ENCODE measurements around the gene MYBPC2. TPM values are rescaled to one million over a fixed set of nuclear protein-coding genes. Genes with fewer than 3 reads are reported as not detected.

MYBPC2 gene
- not detected for total RNA-seq

- Histone ChIP-seq H3K9me3 (no peaks in the 10 kb centered on the region), H3K4me1 (peaks cover 11% of the 10 kb centered on the region), H3K27ac (peak within 1 kb of the TSS; percentile 27), H3K27me3 (no peaks in the 10 kb centered on the region), H3K4me3 (peak within 1 kb of the TSS; percentile 46 to 47), H3K36me3 (no peaks in the 10 kb centered on the region)
- no peak for DNase-seq (ENCODE audit: extremely low spot score in 2 of 2)
- no peak for TF ChIP-seq CTCF (IDR thresholded peaks at IDR 0.05)
- no peak for TF ChIP-seq POLR2A (IDR thresholded peaks at IDR 0.05)
- no peak for TF ChIP-seq POLR2AphosphoS5 (IDR thresholded peaks at IDR 0.05; ENCODE audit: insufficient read depth in 1 of 2, low read depth in 1 of 2)
- intact Hi-C loops (cut with DNase I): no loop called here
Observed at GRCh38 chr19:50432221-50433028, at the start of gene MYBPC2. TSS of gene MYBPC2 (plus strand) at chr19:50432892. CDS start at chr19:50432954, 62 bp downstream.

- H3K4me3 ChIP-seq: peak overlapping the region; percentile 54 to 72
- peaks cover 0 to 38% of the 10 kb centered on the region in 2 donors for H3K36me3 ChIP-seq
- H3K27me3 ChIP-seq: no peaks in the 10 kb centered on the region
- no peaks in the 10 kb centered on the region for H3K9me3 ChIP-seq
- TF ChIP-seq POLR2AphosphoS5 (IDR thresholded peaks at IDR 0.05; ENCODE audit: insufficient read depth in 1 of 2, low read depth in 1 of 2) (no peak), CTCF (IDR thresholded peaks at IDR 0.05) (no peak), POLR2A (IDR thresholded peaks at IDR 0.05) (no peak)
- peaks cover 19% of the 10 kb centered on the region for H3K4me1 ChIP-seq
- peak overlapping the region; percentile 75 for H3K27ac ChIP-seq
- intact Hi-C loops (cut with DNase I): no loop called here
- no peak for DNase-seq (ENCODE audit: extremely low spot score in 2 of 2)
Observed at GRCh38 chr19:50383001-50383851, 49.5 kb upstream of the MYBPC2 start.

- intact Hi-C loops (cut with DNase I): no loop called here
- H3K27ac ChIP-seq: peak within 1 kb of the TSS; percentile 75
- peaks cover 19% of the 10 kb centered on the region for H3K4me1 ChIP-seq
- no peaks in the 10 kb centered on the region for H3K27me3 ChIP-seq
- H3K36me3 ChIP-seq: peaks cover 0 to 30% of the 10 kb centered on the region in 2 donors
- TF ChIP-seq CTCF (IDR thresholded peaks at IDR 0.05): no peak
- TF ChIP-seq POLR2AphosphoS5 (IDR thresholded peaks at IDR 0.05; ENCODE audit: insufficient read depth in 1 of 2, low read depth in 1 of 2): peak; percentile 78 to 87
- peak in 1 of 2 donors; percentile 95 for DNase-seq (ENCODE audit: extremely low spot score in 2 of 2)
- H3K9me3 ChIP-seq: no peaks in the 10 kb centered on the region
- H3K4me3 ChIP-seq: peak within 1 kb of the TSS; percentile 54 to 72
Observed at GRCh38 chr19:50383852-50384684, 48.6 kb upstream of the MYBPC2 start, which contains the start of gene POLD1. TSS of gene POLD1 (plus strand) at chr19:50384347. CDS start at chr19:50398852, 14,505 bp downstream.

- DNase-seq (ENCODE audit: extremely low spot score in 2 of 2): no peak
- intact Hi-C loops (cut with DNase I): no loop called here
- peak overlapping the region; percentile 54 to 72 for H3K4me3 ChIP-seq
- peak overlapping the region; percentile 75 for H3K27ac ChIP-seq
- no peaks in the 10 kb centered on the region for H3K9me3 ChIP-seq
- peaks cover 19% of the 10 kb centered on the region for H3K4me1 ChIP-seq
- peaks cover 0 to 22% of the 10 kb centered on the region in 2 donors for H3K36me3 ChIP-seq
- TF ChIP-seq POLR2AphosphoS5 (IDR thresholded peaks at IDR 0.05; ENCODE audit: insufficient read depth in 1 of 2, low read depth in 1 of 2) (no peak), CTCF (IDR thresholded peaks at IDR 0.05) (no peak), POLR2A (IDR thresholded peaks at IDR 0.05) (no peak)
- H3K27me3 ChIP-seq: no peaks in the 10 kb centered on the region
Observed at GRCh38 chr19:50384685-50385535, 47.8 kb upstream of the MYBPC2 start.

Data from vagina (tissue), 2 donors.